Measurements from ENCODE around the gene MPRIP. TPM values are rescaled to one million over a fixed set of nuclear protein-coding genes. Genes with fewer than 3 reads are reported as not detected.

Gene MPRIP
- total RNA-seq, 2 donors from 2014 or later = 147 to 269 TPM

DNA sequence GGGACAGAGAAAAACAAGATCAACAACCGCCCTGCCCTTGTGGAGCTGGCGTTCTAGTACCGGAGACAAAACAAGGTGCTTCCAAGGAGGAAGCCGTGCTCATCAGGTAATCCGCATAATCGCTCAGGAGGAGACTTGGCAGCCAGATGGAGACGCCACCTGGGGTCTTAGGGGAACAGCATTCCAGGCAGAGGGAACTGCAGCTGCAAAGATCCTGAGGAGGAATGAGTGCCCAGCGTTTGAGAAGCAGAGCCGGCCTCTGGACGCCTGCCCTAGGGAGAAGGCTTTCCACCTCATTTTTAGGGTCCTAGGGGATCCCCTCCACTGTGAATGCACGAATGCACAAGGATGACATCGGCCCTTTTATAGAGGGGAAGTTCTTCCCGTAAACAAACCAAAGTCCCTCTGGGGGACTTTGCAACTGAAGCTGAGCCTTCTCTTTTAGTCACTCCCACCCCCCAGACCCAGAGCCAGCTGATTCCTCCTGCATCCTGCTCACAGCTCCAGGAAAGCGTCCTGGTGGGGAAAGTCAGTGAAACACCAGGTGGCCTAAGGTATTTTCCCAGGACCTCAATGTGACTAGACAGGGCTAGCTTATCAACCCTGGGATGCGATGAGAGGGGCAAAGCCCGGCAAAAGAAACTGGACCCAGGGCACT lies 13.2 kb upstream of the MPRIP start:
- Histone ChIP-seq H3K4me1 (peaks cover 43% of the 10 kb centered on the region), H3K36me3 (replicated peaks in 1 of 2; ENCODE audit: insufficient read depth in 1 of 2, low read depth in 2 of 2) (no peaks in the 10 kb centered on the region), H3K9me3 (no peaks in the 10 kb centered on the region), H3K27me3 (no peaks in the 10 kb centered on the region), H3K4me3 (no peak overlapping the region), H3K27ac (peak overlapping the region in 3 of 4 donors; percentile 55 to 69 (median 59))
- no peak for ATAC-seq
- TF ChIP-seq CTCF (IDR thresholded peaks at IDR 0.05) (no peak), POLR2A (IDR thresholded peaks at IDR 0.05) (no peak)
- intact Hi-C loops (cut with DNase I) = no loop called here
- WGBS, 2 donors = 72 to 80% methylated on average over 15 to 16 of the region's 16 CpGs
- DNase-seq = no peak

DNA sequence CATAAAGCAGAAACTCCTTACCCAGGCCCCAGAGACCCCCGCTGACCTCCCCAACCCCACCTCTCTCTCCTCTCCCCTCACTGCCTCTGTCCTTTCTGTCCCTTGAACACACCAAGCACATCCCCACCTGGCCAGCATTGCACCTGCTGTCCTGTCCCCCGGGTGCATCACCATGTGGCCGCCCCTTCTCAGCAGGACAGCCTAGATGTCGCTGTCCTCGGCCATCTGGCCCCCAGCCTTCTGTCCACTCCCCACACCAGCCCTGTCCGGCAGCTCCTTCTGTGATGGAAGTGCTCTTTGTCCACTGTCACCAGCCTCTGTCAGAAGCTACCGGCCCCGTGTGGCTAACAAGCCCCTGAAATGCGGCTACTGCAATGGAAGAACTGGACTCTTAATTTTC lies 12.3 kb upstream of the MPRIP start:
- DNase-seq (no peak), ATAC-seq (no peak)
- Histone ChIP-seq H3K27ac (no peak overlapping the region), H3K36me3 (replicated peaks in 1 of 2; ENCODE audit: insufficient read depth in 1 of 2, low read depth in 2 of 2) (no peaks in the 10 kb centered on the region), H3K27me3 (no peaks in the 10 kb centered on the region), H3K4me1 (peaks cover 42% of the 10 kb centered on the region), H3K4me3 (no peak overlapping the region), H3K9me3 (no peaks in the 10 kb centered on the region)
- intact Hi-C loops (cut with DNase I) = no loop called here
- TF ChIP-seq CTCF (IDR thresholded peaks at IDR 0.05) (no peak), POLR2A (IDR thresholded peaks at IDR 0.05) (no peak)
- 75 to 80% methylated on average over 9 of the region's 9 CpGs for WGBS, 2 donors

DNA sequence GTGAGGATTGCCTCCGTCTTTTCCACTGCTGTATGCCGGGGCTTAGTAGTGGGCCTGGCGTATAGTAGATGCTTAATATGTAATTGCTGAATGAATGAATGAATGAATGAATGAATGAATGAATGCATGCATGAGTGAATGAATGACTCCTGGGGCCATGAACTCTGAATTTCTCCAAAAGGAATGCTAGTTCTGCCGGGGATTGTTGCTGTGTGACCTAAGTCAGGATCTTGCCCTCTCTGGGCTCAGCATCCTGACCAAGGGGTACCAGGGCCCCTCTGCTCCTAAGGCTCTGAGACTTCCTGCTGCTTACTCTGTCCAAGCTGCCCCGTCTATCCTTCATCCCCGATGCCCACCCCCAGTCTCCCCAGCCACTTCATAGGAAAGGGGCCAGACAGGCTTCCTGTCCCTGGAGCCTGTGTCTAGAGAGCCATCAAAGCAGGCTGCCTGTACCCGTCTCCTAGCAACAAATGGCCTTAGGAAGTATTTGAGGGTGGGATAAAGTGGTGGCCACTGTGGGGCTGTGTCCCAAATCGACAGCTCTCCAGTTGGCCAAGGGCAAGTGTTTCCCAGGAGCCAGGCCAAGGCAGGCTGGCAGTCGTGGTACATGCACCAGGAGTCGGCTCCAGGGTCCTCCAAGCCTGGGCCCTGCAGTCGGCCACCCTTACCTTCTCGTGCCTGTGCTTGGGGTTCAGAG lies 11.6 kb upstream of the MPRIP start:
- no peaks in the 10 kb centered on the region for H3K36me3 ChIP-seq (replicated peaks in 1 of 2; ENCODE audit: insufficient read depth in 1 of 2, low read depth in 2 of 2)
- WGBS, 2 donors = 54 to 73% methylated on average over 11 to 12 of the region's 12 CpGs
- H3K27ac ChIP-seq = no peak overlapping the region
- peaks cover 34% of the 10 kb centered on the region for H3K4me1 ChIP-seq
- DNase-seq (no peak), ATAC-seq (no peak)
- no peaks in the 10 kb centered on the region for H3K9me3 ChIP-seq
- intact Hi-C loops (cut with DNase I) = no loop called here
- TF ChIP-seq CTCF (IDR thresholded peaks at IDR 0.05) (no peak), POLR2A (IDR thresholded peaks at IDR 0.05) (no peak)
- no peaks in the 10 kb centered on the region for H3K27me3 ChIP-seq
- H3K4me3 ChIP-seq = no peak overlapping the region

- no peaks in the 10 kb centered on the region for H3K9me3 ChIP-seq
- ATAC-seq (peak; percentile 78), DNase-seq (peak; percentile 67 to 88 (median 77))
- intact Hi-C loops (cut with DNase I) = no loop called here
- H3K27me3 ChIP-seq = no peaks in the 10 kb centered on the region
- H3K4me3 ChIP-seq = no peak overlapping the region
- TF ChIP-seq POLR2A (IDR thresholded peaks at IDR 0.05) (no peak), CTCF (IDR thresholded peaks at IDR 0.05) (peak in 3 of 7 experiments; percentile 26 to 37 (median 32))
- no peaks in the 10 kb centered on the region for H3K36me3 ChIP-seq (replicated peaks in 1 of 2; ENCODE audit: insufficient read depth in 1 of 2, low read depth in 2 of 2)
- peaks cover 27% of the 10 kb centered on the region for H3K4me1 ChIP-seq
- WGBS, 2 donors = 31 to 73% methylated on average over 6 to 13 of the region's 13 CpGs
- peak overlapping the region; percentile 53 to 71 (median 54) for H3K27ac ChIP-seq
Measured at GRCh38 chr17:17032131-17032692, 10.0 kb upstream of the MPRIP start.

All from body of pancreas (tissue), 4 donors.